Measurements from ENCODE around the gene F10. TPM values are rescaled to one million over a fixed set of nuclear protein-coding genes. Genes with fewer than 3 reads are reported as not detected.
A peak's percentile ranks its signal among the peaks of the same experiment; 100 is the strongest.

F10 gene
- total and polyA plus RNA-seq, 2 of the 13 experiments (the other 11 are each of a cell fraction or from before 2014, with no cell fraction given), result 58.4 to 237 TPM

GRCh38 chr13:113105032-113105920, 17.3 kb upstream of the F10 start, which contains the start of gene F7 (continued):
- peak; percentile 83 for TF ChIP-seq ZNF816 (CRISPR knock-in tag; IDR thresholded peaks at IDR 0.05; ENCODE audit: borderline replicate concordance)
- TF ChIP-seq ZEB1 (IDR thresholded peaks at IDR 0.05; ENCODE audit: insufficient replicate concordance, low read depth), result peak; percentile 80
- TF ChIP-seq TIGD3 (CRISPR knock-in tag; IDR thresholded peaks at IDR 0.05; ENCODE audit: borderline replicate concordance), result peak; percentile 71; the same call in 1 of the 2 replicates
- peak in 1 of 2 experiments; percentile 53; a peak in 1 of 4 replicates for TF ChIP-seq REST (IDR thresholded peaks at IDR 0.05; ENCODE audit: borderline replicate concordance in 1 of 2, low read depth in 1 of 2, low read length in 2 of 2)
- TF ChIP-seq TBP (CRISPR knock-in tag; IDR thresholded peaks at IDR 0.05), result 0 out of 2 replicates have a peak, but pooled peaks have one; percentile 30
- TF ChIP-seq CREBL2 (CRISPR knock-in tag; IDR thresholded peaks at IDR 0.05; ENCODE audit: borderline replicate concordance), result no peak
- peak; percentile 88 for TF ChIP-seq ATF2 (CRISPR knock-in tag; IDR thresholded peaks at IDR 0.05)
- TF ChIP-seq MXD3 (CRISPR knock-in tag; IDR thresholded peaks at IDR 0.05), result no peak
- peak; percentile 52 for TF ChIP-seq ELF3 (CRISPR knock-in tag; IDR thresholded peaks at IDR 0.05)
- TF ChIP-seq ZNF781 (CRISPR knock-in tag; IDR thresholded peaks at IDR 0.05; ENCODE audit: borderline replicate concordance, not compliant biosample characterization), result peak; percentile 58
- TF ChIP-seq RXRA (CRISPR knock-in tag; IDR thresholded peaks at IDR 0.05), result peak; percentile 91
- TF ChIP-seq ZNF547 (CRISPR knock-in tag; IDR thresholded peaks at IDR 0.05), result peak; percentile 90
- peak; percentile 72; the same call in 1 of the 2 replicates for TF ChIP-seq MEIS2 (CRISPR knock-in tag; IDR thresholded peaks at IDR 0.05)
- TF ChIP-seq HDAC2 (CRISPR knock-in tag; IDR thresholded peaks at IDR 0.05), result peak; percentile 89
- TF ChIP-seq ASH2L (IDR thresholded peaks at IDR 0.05; ENCODE audit: insufficient read length, low read depth, low read length), result peak; percentile 38
- TF ChIP-seq ZBTB42 (CRISPR knock-in tag; IDR thresholded peaks at IDR 0.05), result 0 out of 2 replicates have a peak, but pooled peaks have one; percentile 66
- peak; percentile 41; the same call in 1 of the 2 replicates for TF ChIP-seq REPIN1 (CRISPR knock-in tag; IDR thresholded peaks at IDR 0.05; ENCODE audit: borderline replicate concordance, low read depth)
- TF ChIP-seq ZNF331 (CRISPR knock-in tag; IDR thresholded peaks at IDR 0.05), result peak; percentile 80
- TF ChIP-seq SP140L (CRISPR knock-in tag; IDR thresholded peaks at IDR 0.05; ENCODE audit: borderline replicate concordance), result no peak
- TF ChIP-seq PHF5A (CRISPR knock-in tag; IDR thresholded peaks at IDR 0.05; ENCODE audit: low read depth, unreplicated experiment), result peak; percentile 83
- no peak for TF ChIP-seq BRCA1 (CRISPR knock-in tag; IDR thresholded peaks at IDR 0.05)
- no peak for TF ChIP-seq ZFP1 (CRISPR knock-in tag; IDR thresholded peaks at IDR 0.05)
